Neuron (in vitro differentiated cells): ENCODE results near the gene MUCL3.
"Not testable (repeated sequence)": the region's sequence is repeated elsewhere in the genome, so short reads cannot be mapped to it uniquely, and the experiment has no call there.

ENCODE experiments used
- H2AFZ ChIP-seq: one replicate; pipeline ENCODE4 v1.6.1; 2013; ENCODE audit warnings: low read depth, mild to moderate bottlenecking, inconsistent platforms, low read length, moderate library complexity
- H3K27me3 ChIP-seq: one replicate; pipeline ENCODE4 v1.6.1; 2013; ENCODE audit warnings: low read length; ENCODE audit not compliant: insufficient read depth
- H3K36me3 ChIP-seq: one replicate; pipeline ENCODE4 v1.6.1; 2013; ENCODE audit warnings: low read length; ENCODE audit not compliant: insufficient read depth
- H3K4me1 ChIP-seq: one replicate; pipeline ENCODE4 v1.6.1; 2013; ENCODE audit warnings: low read length; ENCODE audit not compliant: insufficient read depth
- H3K4me3 ChIP-seq: 2 replicates; pipeline ENCODE4 v1.5.1; 2013; ENCODE audit warnings: mild to moderate bottlenecking, low read length, moderate library complexity
- H3K9me3 ChIP-seq: one replicate; pipeline ENCODE4 v1.6.1; 2013; ENCODE audit warnings: low read length

Gene MUCL3

DNA sequence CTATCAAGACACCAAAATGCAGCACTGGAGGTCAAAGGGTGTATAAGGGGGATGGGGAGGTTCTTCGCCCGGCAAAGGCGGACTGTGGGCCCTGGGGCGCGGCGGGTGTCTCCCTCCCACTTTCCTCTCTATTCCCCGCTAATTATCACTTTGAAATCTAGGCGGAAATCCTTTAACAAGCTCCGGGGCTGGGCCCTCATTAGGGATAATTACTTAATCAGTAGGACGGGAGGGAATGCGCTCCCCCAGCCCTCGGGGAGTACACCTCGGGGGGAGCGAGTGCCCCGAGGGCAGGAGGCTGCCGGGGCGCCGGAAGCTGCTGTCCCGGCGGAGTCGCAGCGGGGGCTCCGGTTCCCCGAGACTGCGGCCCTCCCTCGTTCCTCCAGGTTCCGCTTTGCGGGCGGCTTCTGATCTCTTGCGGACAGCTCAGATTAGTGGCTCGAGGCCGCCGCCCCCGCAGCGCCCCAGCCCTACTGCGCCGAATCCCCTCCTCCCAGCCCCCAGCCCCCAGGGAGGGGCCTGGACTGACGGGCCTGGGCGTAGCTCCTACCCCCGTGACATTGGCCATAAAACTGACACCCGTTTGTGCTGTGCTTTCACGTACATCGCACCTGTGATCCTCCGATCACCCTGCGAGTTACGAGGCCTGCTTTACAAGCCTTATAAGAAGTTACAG is 14.7 kb downstream of the MUCL3 start:
- Histone ChIP-seq H2AFZ (no peak overlapping the region), H3K27me3 (peaks cover 51% of the 10 kb centered on the region), H3K36me3 (no peaks in the 10 kb centered on the region), H3K4me1 (peaks cover 4% of the 10 kb centered on the region), H3K4me3 (no peak overlapping the region), H3K9me3 (no peaks in the 10 kb centered on the region)

DNA sequence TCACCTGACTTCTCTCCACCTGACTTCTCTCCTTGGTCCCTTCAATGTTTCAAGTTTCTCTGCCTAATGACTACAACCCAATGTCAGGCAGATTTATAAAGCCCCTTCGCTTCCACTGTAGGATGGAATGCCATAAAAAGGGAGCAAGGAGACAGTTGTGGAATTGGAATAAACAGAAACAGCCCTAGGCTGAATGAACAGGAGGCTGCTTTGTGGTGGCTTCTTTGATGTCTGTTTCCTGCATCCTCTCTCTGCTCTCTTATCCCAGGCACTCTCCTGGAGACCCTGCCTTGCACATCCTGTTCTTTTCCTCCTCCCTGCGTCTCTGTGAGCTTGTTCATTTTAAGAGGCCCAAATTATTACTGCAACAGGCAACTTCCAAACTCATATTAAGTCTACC is 16.9 kb downstream of the MUCL3 start:
- H3K4me1 ChIP-seq: peaks cover 4% of the 10 kb centered on the region
- no peaks in the 10 kb centered on the region for H3K36me3 ChIP-seq
- H3K4me3 ChIP-seq: no peak overlapping the region
- no peaks in the 10 kb centered on the region for H3K9me3 ChIP-seq
- H3K27me3 ChIP-seq: peaks cover 46% of the 10 kb centered on the region
- no peak overlapping the region for H2AFZ ChIP-seq

DNA sequence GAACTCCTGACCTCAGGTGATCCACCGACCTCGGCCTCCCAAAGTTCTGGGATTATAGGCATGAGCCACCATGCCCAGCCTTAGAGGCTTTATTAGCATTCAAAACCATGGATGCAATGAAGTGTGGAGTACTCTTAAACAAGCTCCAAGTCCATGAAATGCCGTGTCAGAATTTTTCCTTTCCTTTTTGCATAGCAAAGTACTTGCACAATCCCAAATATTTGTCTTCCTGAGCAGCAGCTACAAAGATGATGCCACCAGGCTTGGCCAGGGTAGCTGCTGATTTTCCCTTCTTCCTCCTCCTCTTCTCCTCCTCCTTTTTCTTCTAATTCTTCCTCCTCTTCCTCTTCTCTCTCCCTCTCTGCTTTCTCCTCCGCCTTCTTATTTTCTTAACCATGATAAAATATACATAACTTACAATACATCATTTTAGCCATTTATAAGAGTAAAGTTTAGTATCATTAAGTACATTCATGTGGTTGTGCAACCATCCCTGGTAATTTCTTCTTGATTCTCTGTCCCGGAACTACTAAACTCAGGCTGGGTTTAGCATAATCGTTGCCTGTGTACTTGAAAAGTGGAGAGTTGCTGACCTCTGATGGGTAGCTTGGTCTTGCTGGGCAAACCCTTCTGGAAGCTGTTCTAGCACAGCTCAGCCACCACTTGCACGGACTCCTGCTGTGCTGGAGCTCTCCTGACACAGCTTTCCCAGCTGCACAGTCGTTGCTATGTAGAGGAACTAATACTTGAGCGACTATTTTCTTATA is 20.3 kb downstream of the MUCL3 start:
- H2AFZ ChIP-seq: no peak overlapping the region
- no peaks in the 10 kb centered on the region for H3K36me3 ChIP-seq
- peaks cover 23% of the 10 kb centered on the region for H3K27me3 ChIP-seq
- no peaks in the 10 kb centered on the region for H3K4me1 ChIP-seq
- H3K4me3 ChIP-seq: no peak overlapping the region
- H3K9me3 ChIP-seq: no peaks in the 10 kb centered on the region

DNA sequence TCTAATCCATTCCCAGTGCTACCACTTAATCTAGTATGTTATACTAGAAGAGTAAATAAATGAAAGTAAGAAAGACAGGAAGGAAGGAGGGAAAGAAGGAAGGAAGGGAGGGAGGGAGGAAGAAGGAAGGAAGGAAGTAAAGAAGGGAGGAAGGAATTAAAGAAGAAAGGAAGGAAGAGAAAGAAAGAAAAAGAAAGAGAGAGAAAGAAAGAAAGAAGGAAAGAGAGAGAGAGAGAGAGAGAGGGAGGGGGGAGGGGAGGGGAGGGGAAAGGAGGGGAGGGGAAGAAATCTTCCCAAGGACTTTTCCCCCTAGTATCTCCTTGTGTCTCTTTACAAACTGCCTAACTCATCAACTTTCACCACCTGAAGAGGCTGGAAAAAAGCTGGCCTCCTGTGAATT is 21.9 kb downstream of the MUCL3 start:
- Histone ChIP-seq H3K36me3 (no peaks in the 10 kb centered on the region), H3K27me3 (peaks cover 7% of the 10 kb centered on the region), H3K4me1 (no peaks in the 10 kb centered on the region), H2AFZ (no peak overlapping the region), H3K4me3 (no peak overlapping the region), H3K9me3 (no peaks in the 10 kb centered on the region)

DNA sequence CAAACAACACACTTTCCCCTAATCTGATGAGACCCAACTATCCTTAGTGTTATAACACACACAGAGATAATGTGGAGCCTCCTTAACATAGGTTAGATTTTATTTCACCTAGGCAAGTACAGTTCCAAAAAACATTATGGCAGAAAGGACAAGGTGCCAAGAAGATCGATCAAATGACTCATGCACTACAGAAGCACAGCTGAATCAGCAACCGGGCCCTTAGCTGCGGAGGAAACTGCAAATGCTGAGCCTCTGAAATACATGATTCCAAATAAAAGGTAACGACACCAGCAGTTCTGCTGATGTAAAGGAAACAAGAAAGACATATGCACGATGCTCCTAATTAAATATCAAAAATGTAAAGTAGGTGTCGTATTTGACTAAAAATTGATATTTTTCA is 22.9 kb downstream of the MUCL3 start:
- Histone ChIP-seq H3K27me3 (no peaks in the 10 kb centered on the region), H3K4me3 (no peak overlapping the region), H3K36me3 (no peaks in the 10 kb centered on the region), H2AFZ (no peak overlapping the region), H3K9me3 (no peaks in the 10 kb centered on the region), H3K4me1 (no peaks in the 10 kb centered on the region)

DNA sequence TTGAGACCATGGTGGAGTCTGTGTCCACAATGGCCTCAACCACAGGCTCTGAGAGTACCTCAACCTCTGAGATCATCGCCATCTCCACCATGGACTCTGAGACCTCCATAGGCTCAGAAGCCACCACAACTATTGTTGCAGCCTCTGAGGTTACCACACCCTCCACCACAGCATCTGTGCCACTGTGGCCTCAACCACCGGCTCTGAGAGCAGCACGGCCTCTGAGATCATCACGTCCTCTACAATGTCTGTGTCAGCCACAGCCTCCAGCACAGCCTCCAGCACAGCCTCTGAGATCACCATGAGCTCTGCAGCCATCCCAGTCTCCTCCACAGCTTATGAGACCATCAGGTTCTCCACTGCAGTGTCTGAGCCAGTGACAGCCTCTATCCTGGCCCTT is 23.3 kb downstream of the MUCL3 start:
- no peaks in the 10 kb centered on the region for H3K27me3 ChIP-seq
- H3K9me3 ChIP-seq: no peaks in the 10 kb centered on the region
- H3K4me1 ChIP-seq: no peaks in the 10 kb centered on the region
- H3K36me3 ChIP-seq: no peaks in the 10 kb centered on the region
- H3K4me3 ChIP-seq: no peak overlapping the region
- H2AFZ ChIP-seq: no peak overlapping the region

DNA sequence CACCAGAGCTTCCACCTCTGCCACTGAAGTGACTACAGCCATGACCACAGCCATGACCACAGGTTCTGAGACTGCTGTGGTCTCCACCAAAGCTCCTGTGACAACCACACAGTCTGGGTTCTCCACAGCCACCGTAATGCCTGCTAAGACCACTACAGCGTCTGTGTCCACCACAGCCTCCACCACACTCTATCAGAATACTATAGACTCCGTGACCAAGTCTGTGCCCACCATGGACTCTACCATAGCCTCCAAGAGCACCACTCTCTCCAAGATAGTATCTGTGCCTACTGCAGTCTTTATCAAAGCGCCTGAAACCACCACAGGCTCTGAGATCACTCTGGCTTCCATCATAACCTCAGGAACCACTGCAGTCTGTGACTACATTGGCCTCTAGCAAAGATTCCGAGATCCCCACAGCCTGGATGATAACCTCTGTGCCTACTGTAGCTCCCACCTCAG is 24.4 kb downstream of the MUCL3 start:
- no peaks in the 10 kb centered on the region for H3K27me3 ChIP-seq
- H2AFZ ChIP-seq: no peak overlapping the region
- no peaks in the 10 kb centered on the region for H3K36me3 ChIP-seq
- H3K4me3 ChIP-seq: no peak overlapping the region
- H3K4me1 ChIP-seq: no peaks in the 10 kb centered on the region
- H3K9me3 ChIP-seq: no peaks in the 10 kb centered on the region

DNA sequence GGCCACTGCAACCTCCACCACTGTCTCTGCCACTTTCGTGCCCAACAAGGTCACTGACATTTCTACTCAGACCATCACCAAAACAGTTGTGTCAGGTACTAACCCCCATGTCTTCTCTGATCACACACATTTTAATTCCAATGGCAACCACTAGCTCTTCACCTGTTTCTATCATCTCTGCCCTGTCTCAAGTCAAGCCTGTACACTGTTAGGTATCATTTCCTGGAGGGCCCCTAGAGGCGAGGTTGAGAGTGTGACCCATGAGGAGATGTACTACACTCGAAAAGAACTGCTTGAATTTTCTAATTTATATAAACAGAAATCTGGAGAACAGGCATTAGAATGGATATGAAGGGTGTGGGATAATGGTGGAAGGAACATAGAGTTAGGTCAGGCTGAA is 25.4 kb downstream of the MUCL3 start:
- Histone ChIP-seq H2AFZ (no peak overlapping the region), H3K36me3 (no peaks in the 10 kb centered on the region), H3K4me3 (no peak overlapping the region), H3K9me3 (no peaks in the 10 kb centered on the region), H3K4me1 (no peaks in the 10 kb centered on the region), H3K27me3 (peaks cover 5% of the 10 kb centered on the region)

DNA sequence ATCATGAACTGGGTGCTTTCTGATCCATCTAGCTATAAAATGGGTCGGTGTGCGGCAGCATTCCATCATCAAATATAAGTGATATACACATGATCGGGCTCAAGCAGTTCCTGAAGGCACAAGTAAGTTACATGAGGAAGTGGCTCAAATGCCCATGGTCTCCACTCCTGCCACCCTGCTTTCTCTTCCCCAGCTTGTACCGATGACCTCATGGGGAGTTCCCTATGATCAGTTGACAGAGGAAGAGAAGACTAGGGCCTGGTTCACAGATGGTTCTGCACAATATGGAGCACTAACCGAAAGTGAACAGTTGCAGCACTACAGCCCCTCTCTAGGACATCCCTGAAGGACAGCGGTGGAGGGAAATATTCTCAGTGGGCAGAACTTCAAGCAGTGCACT is 28.4 kb downstream of the MUCL3 start:
- not testable (repeated sequence) for H2AFZ ChIP-seq, H3K4me3 ChIP-seq, H3K36me3 ChIP-seq, H3K9me3 ChIP-seq, H3K27me3 ChIP-seq, H3K4me1 ChIP-seq

DNA sequence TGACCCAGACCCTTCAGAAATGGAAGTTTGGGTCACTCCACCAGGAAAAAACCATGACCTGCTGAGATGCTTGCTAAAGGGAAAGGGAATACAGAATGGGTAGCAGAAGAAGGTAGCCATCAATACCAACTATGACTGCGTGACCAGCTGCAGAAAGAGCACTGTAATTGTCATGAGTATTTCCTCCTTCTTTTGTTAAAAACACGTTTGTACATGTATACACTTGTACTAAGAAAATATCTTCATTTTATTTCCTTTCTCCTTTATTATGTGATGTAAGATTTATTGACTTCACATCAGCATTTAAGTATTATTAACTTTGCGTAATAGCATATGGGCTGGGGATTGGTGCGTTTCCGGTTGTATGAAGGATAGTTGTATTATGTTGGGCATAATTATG is 30.2 kb downstream of the MUCL3 start:
- Histone ChIP-seq H3K4me3 (no peak overlapping the region), H3K27me3 (peaks cover 5% of the 10 kb centered on the region), H3K4me1 (peaks cover 3% of the 10 kb centered on the region), H2AFZ (no peak overlapping the region), H3K36me3 (no peaks in the 10 kb centered on the region), H3K9me3 (no peaks in the 10 kb centered on the region)

DNA sequence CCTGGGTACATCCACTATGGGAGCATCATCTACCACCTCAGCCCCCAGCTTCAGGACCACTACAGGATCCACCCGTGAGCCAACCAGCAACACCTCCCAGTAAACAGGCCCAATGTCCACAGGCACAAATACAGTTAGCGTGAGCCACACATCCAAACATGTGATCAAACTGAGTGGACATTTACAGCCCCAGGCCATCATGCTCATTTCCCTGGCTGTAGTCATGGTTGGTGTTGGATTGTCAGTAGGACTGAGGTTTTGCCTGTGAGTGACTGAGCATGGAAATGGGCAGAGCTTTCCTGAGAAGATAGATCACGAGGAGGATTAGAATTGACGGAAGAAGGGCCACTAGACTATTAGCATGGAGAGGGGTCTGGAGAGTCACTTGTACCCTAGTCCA is 32.0 kb downstream of the MUCL3 start:
- no peaks in the 10 kb centered on the region for H3K36me3 ChIP-seq
- H3K9me3 ChIP-seq: no peaks in the 10 kb centered on the region
- peaks cover 5% of the 10 kb centered on the region for H3K27me3 ChIP-seq
- peaks cover 3% of the 10 kb centered on the region for H3K4me1 ChIP-seq
- no peak overlapping the region for H3K4me3 ChIP-seq
- H2AFZ ChIP-seq: no peak overlapping the region

DNA sequence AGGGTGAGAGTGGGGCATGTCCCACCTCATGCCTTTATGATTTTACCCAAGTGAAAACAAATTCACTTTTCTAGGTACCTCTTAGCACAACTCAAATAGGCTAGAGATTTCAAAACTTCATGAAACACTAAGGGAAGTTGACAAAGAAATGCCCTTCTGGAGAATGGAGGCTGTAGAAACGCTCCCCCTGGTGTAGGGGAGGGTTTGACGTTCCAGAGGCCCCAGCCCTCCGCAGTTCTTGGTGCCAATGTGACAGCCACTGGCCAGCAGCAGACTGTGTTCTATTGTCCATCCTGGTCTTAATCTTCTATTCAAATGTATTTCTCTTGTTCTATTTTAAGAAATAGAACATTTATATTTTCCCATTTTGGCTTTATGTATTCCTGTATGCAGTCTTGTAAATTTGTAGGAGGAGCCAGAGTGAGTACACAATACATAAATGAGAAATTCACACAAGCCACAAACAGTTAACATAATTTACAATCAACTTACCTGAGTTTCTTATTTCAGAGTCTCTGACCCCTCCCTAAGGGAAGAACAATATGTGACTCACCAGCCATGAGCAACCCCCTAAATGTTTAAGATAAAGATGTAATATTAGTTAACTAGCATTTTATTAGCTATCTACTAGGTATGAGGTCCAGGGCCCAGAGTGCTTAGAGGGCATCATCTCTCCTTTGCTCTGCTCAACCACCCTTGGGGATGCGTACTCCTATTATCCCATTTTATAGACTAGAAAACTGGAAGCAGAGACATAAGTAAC is 33.9 kb downstream of the MUCL3 start:
- H3K36me3 ChIP-seq: no peaks in the 10 kb centered on the region
- peaks cover 11% of the 10 kb centered on the region for H3K27me3 ChIP-seq
- H3K9me3 ChIP-seq: no peaks in the 10 kb centered on the region
- peaks cover 3% of the 10 kb centered on the region for H3K4me1 ChIP-seq
- no peak overlapping the region for H3K4me3 ChIP-seq
- no peak overlapping the region for H2AFZ ChIP-seq

DNA sequence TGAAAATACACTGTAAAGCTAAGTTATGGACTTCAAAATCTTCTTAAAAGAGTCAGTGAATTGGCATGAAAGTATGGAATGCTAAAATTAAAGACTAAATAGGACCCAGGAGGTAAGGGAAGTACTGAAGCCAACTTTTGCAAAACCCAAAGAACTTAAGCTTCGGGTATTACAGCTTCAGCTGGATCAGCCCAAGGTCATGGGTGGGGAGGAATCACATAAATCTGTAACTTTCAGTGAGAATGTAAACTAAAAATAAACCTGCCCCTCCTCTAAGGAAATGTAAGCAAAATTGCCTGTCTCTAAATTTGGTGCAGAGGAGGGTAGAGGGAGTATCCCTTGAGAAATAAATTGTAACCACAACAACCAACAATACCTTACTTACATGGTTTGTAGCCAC is 38.4 kb downstream of the MUCL3 start:
- Histone ChIP-seq H3K4me1 (no peaks in the 10 kb centered on the region), H3K9me3 (no peaks in the 10 kb centered on the region), H3K4me3 (no peak overlapping the region), H3K36me3 (no peaks in the 10 kb centered on the region), H3K27me3 (peaks cover 6% of the 10 kb centered on the region), H2AFZ (no peak overlapping the region)
